Effector memory CD4-positive, alpha-beta T cell (primary cell): ENCODE data around the gene ASB11.

ENCODE experiments used
- DNase-seq, 3 donors: peaks; one replicate each; pipeline ENCODE4 v3.0.0-alpha.2; 2020
- H3K27ac ChIP-seq: 2 replicates; pipeline ENCODE4 v1.7.0; 2013; ENCODE audit warnings: mild to moderate bottlenecking, low read length, moderate library complexity; ENCODE audit not compliant: insufficient read depth, poor library complexity, severe bottlenecking
- H3K27me3 ChIP-seq: replicated peaks from 2 replicates; pipeline ENCODE4 v1.7.0; 2013; ENCODE audit warnings: mild to moderate bottlenecking, low read length; ENCODE audit not compliant: insufficient read depth, control insufficient read depth, poor library complexity, severe bottlenecking
- H3K36me3 ChIP-seq: 2 replicates; pipeline ENCODE4 v1.7.0; 2013; ENCODE audit warnings: mild to moderate bottlenecking, low read length, moderate library complexity; ENCODE audit not compliant: control insufficient read depth, insufficient read depth
- H3K4me1 ChIP-seq: 2 replicates; pipeline ENCODE4 v1.7.0; 2013; ENCODE audit warnings: low read length, mild to moderate bottlenecking; ENCODE audit not compliant: control insufficient read depth, insufficient read depth, poor library complexity, severe bottlenecking
- H3K4me3 ChIP-seq: 2 replicates; pipeline ENCODE4 v1.7.0; 2013; ENCODE audit warnings: low read length, low read depth, mild to moderate bottlenecking; ENCODE audit not compliant: insufficient read depth, poor library complexity, severe bottlenecking
- H3K9me3 ChIP-seq: 2 replicates; pipeline ENCODE4 v1.7.0; 2013; ENCODE audit warnings: mild to moderate bottlenecking, low read length, moderate library complexity; ENCODE audit not compliant: control insufficient read depth

ASB11 gene

GRCh38 chrX:15241301-15241700 is 74.1 kb downstream of the ASB11 start:
- Histone ChIP-seq H3K27me3 (no peaks in the 10 kb centered on the region), H3K4me3 (no peak overlapping the region), H3K36me3 (no peaks in the 10 kb centered on the region), H3K27ac (no peak overlapping the region), H3K9me3 (no peaks in the 10 kb centered on the region), H3K4me1 (no peaks in the 10 kb centered on the region)
- no peak for DNase-seq

GRCh38 chrX:15240414-15240813 is 75.0 kb downstream of the ASB11 start:
- no peaks in the 10 kb centered on the region for H3K4me1 ChIP-seq
- no peak for DNase-seq
- H3K27ac ChIP-seq = no peak overlapping the region
- no peaks in the 10 kb centered on the region for H3K9me3 ChIP-seq
- no peak overlapping the region for H3K4me3 ChIP-seq
- H3K36me3 ChIP-seq = no peaks in the 10 kb centered on the region
- no peaks in the 10 kb centered on the region for H3K27me3 ChIP-seq

- no peak overlapping the region for H3K27ac ChIP-seq
- H3K27me3 ChIP-seq = no peaks in the 10 kb centered on the region
- no peaks in the 10 kb centered on the region for H3K36me3 ChIP-seq
- no peak overlapping the region for H3K4me3 ChIP-seq
- no peaks in the 10 kb centered on the region for H3K9me3 ChIP-seq
- no peak for DNase-seq
- H3K4me1 ChIP-seq = no peaks in the 10 kb centered on the region
Observed at GRCh38 chrX:15236146-15236545, 79.3 kb downstream of the ASB11 start.

GRCh38 chrX:15235001-15235400 is 80.4 kb downstream of the ASB11 start:
- no peak for DNase-seq

GRCh38 chrX:15233416-15234015 is 81.9 kb downstream of the ASB11 start:
- Histone ChIP-seq H3K36me3 (no peaks in the 10 kb centered on the region), H3K4me1 (no peaks in the 10 kb centered on the region), H3K27ac (no peak overlapping the region), H3K4me3 (no peak overlapping the region), H3K27me3 (no peaks in the 10 kb centered on the region), H3K9me3 (no peaks in the 10 kb centered on the region)
- DNase-seq = no peak

More at GRCh38 chrX:15235001-15235400, 80.4 kb downstream of the ASB11 start:
- Histone ChIP-seq H3K27ac (no peak overlapping the region), H3K27me3 (no peaks in the 10 kb centered on the region), H3K9me3 (no peaks in the 10 kb centered on the region), H3K4me3 (no peak overlapping the region), H3K36me3 (no peaks in the 10 kb centered on the region), H3K4me1 (no peaks in the 10 kb centered on the region)
